ENCODE measurements around the gene MAST4. TPM values are rescaled to one million over a fixed set of nuclear protein-coding genes. Genes with fewer than 3 reads are reported as not detected.

MAST4 gene
- total and polyA plus RNA-seq, 2 experiments from 2014 or later, result 4.2 to 6.0 TPM

DNA sequence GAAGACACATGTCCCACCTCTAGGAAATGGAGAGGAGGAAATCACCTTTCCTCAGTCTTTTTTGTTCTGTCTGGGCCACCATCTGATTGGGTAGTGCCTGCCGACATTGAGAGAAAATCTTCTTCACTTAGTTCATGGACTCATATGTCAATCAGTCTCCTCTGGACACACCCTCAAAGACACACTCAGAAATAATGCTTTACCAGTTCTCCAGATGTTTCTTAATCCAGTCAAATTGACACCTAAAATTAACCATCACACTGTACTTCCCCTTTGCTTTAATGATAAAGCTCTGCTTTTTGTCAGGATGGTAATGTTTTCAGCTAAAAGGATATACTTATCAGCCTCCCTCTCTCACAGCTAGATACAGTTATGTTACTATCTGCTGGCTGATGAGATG is 333.1 kb downstream of the MAST4 start:
- H3K9me2 ChIP-seq (ENCODE audit: insufficient read depth), result no peaks in the 10 kb centered on the region; the same call in 1 of the 2 replicates
- no peaks in the 10 kb centered on the region for H3F3A ChIP-seq (ENCODE audit: insufficient read depth)
- no peak overlapping the region for H3K4me3 ChIP-seq
- H3K4me1 ChIP-seq (ENCODE audit: insufficient read depth), result peaks cover 9% of the 10 kb centered on the region
- no peak overlapping the region for H3K4me2 ChIP-seq (ENCODE audit: unreplicated experiment)
- no peak for DNase-seq
- H3K36me3 ChIP-seq (ENCODE audit: low read depth), result no peaks in the 10 kb centered on the region
- no peak overlapping the region for H2AFZ ChIP-seq
- TF ChIP-seq EZH2 (IDR thresholded peaks at IDR 0.05; ENCODE audit: insufficient read depth, poor library complexity, severe bottlenecking) (no peak), EZH2phosphoT487 (IDR thresholded peaks at IDR 0.05; ENCODE audit: insufficient read depth, low read depth) (no peak)
- H3K27me3 ChIP-seq (replicated peaks; ENCODE audit: insufficient read depth), result no peaks in the 10 kb centered on the region
- 94 to 96% methylated on average over 1 of the region's 1 CpG for WGBS, 2 experiments (ENCODE audit: low coverage in 1 of 2, low lambda C conversion rate in 2 of 2, missing lambda C conversion rate in 2 of 2)
- H3K79me2 ChIP-seq (ENCODE audit: insufficient read depth), result no peaks in the 10 kb centered on the region
- no peaks in the 10 kb centered on the region for H3K9me3 ChIP-seq (ENCODE audit: low read depth)
- in situ Hi-C loops (cut with MboI), result no loop called here
- no peak overlapping the region for H3K27ac ChIP-seq
- H4K20me1 ChIP-seq (ENCODE audit: insufficient read depth), result no peaks in the 10 kb centered on the region
- no peak overlapping the region for H3K9ac ChIP-seq

DNA sequence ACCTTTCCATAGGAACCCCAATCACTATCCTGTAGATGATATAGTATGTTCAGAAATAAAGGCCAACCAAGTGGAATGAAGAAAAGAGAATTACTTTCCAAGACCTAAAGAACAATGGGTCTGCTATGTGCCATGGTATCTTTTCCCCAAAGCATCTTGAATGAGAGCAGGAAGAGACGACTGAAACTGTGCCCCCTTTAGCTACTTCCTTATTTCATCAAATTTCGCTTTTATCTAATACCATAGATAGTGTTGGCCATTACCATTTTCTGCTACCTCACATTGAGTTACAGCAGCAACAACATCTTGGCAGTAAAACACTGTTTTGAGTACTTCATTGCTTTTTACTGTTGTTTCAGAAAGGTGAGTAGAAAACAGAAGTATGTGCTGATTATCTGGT is 333.8 kb downstream of the MAST4 start:
- H3K9ac ChIP-seq, result no peak overlapping the region
- no peaks in the 10 kb centered on the region for H3K36me3 ChIP-seq (ENCODE audit: low read depth)
- H3K4me2 ChIP-seq (ENCODE audit: unreplicated experiment), result no peak overlapping the region
- H3K9me2 ChIP-seq (ENCODE audit: insufficient read depth), result no peaks in the 10 kb centered on the region; the same call in 1 of the 2 replicates
- H3K4me3 ChIP-seq, result no peak overlapping the region
- no peak overlapping the region for H2AFZ ChIP-seq
- no peaks in the 10 kb centered on the region for H3K79me2 ChIP-seq (ENCODE audit: insufficient read depth)
- WGBS, 2 experiments (ENCODE audit: low coverage in 1 of 2, low lambda C conversion rate in 2 of 2, missing lambda C conversion rate in 2 of 2), result 72 to 82% methylated on average over 2 of the region's 2 CpGs
- in situ Hi-C loops (cut with MboI), result no loop called here
- no peaks in the 10 kb centered on the region for H4K20me1 ChIP-seq (ENCODE audit: insufficient read depth)
- TF ChIP-seq EZH2 (IDR thresholded peaks at IDR 0.05; ENCODE audit: insufficient read depth, poor library complexity, severe bottlenecking) (no peak), EZH2phosphoT487 (IDR thresholded peaks at IDR 0.05; ENCODE audit: insufficient read depth, low read depth) (no peak)
- peaks cover 9% of the 10 kb centered on the region for H3K4me1 ChIP-seq (ENCODE audit: insufficient read depth)
- H3K27ac ChIP-seq, result no peak overlapping the region
- H3K27me3 ChIP-seq (replicated peaks; ENCODE audit: insufficient read depth), result no peaks in the 10 kb centered on the region
- no peaks in the 10 kb centered on the region for H3K9me3 ChIP-seq (ENCODE audit: low read depth)
- H3F3A ChIP-seq (ENCODE audit: insufficient read depth), result no peaks in the 10 kb centered on the region
- no peak for DNase-seq

DNA sequence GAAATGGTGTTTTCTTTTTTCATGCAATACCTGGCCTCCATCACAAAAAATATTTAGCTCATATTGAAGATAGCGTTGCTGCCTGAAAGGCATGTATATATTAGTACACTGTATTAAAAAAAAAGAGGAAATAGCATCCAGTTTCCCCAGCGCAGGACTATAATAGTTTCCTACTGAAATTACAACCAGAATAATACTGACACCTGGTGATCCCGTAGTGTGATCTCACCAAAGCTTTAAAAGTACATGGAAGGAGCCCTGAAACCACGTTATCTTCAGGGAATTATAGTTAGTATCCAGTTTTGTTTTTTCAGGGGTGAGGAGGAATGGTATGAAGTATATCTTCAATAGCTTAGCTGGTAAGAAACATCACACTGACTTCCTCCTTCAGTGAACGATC is 335.5 kb downstream of the MAST4 start:
- Histone ChIP-seq H3K9me3 (ENCODE audit: low read depth) (no peaks in the 10 kb centered on the region), H3K4me3 (no peak overlapping the region), H3F3A (ENCODE audit: insufficient read depth) (no peaks in the 10 kb centered on the region), H4K20me1 (ENCODE audit: insufficient read depth) (no peaks in the 10 kb centered on the region), H2AFZ (no peak overlapping the region), H3K79me2 (ENCODE audit: insufficient read depth) (no peaks in the 10 kb centered on the region), H3K9me2 (ENCODE audit: insufficient read depth) (no peaks in the 10 kb centered on the region; the same call in 1 of the 2 replicates), H3K27me3 (replicated peaks; ENCODE audit: insufficient read depth) (no peaks in the 10 kb centered on the region), H3K4me2 (ENCODE audit: unreplicated experiment) (no peak overlapping the region), H3K36me3 (ENCODE audit: low read depth) (no peaks in the 10 kb centered on the region), H3K27ac (no peak overlapping the region), H3K4me1 (ENCODE audit: insufficient read depth) (peaks cover 9% of the 10 kb centered on the region), H3K9ac (no peak overlapping the region)
- DNase-seq, result no peak
- WGBS, 2 experiments (ENCODE audit: low coverage in 1 of 2, low lambda C conversion rate in 2 of 2, missing lambda C conversion rate in 2 of 2), result 88 to 93% methylated on average over 5 of the region's 5 CpGs
- in situ Hi-C loops (cut with MboI), result no loop called here
- no peak for TF ChIP-seq EZH2phosphoT487 (IDR thresholded peaks at IDR 0.05; ENCODE audit: insufficient read depth, low read depth)
- TF ChIP-seq EZH2 (IDR thresholded peaks at IDR 0.05; ENCODE audit: insufficient read depth, poor library complexity, severe bottlenecking), result no peak

DNA sequence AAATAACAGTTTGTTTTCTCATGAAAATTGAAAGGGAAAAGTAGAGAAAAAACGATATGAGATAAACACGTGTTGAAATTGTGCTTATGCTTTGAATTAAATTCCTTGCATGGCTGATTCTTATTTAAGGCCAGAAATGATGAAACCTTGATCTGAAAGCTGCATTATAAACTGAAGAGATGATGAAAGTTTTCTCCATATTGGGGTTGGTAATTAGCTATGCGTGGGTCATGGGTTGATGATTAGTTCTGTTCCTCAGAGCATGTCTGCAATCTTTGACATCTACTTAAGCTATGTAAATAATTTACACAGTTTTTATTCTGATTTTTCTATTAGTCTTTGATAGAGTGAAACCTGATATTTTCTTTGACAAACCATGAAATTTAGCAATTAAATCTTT is 336.3 kb downstream of the MAST4 start:
- no peaks in the 10 kb centered on the region for H3K36me3 ChIP-seq (ENCODE audit: low read depth)
- H3K4me1 ChIP-seq (ENCODE audit: insufficient read depth), result peaks cover 9% of the 10 kb centered on the region
- no peaks in the 10 kb centered on the region for H3K9me2 ChIP-seq (ENCODE audit: insufficient read depth)
- no peaks in the 10 kb centered on the region for H4K20me1 ChIP-seq (ENCODE audit: insufficient read depth)
- H3K9me3 ChIP-seq (ENCODE audit: low read depth), result no peaks in the 10 kb centered on the region
- no peaks in the 10 kb centered on the region for H3K79me2 ChIP-seq (ENCODE audit: insufficient read depth)
- WGBS, 2 experiments (ENCODE audit: low coverage in 1 of 2, low lambda C conversion rate in 2 of 2, missing lambda C conversion rate in 2 of 2), result 20% methylated on average over 3 of the region's 3 CpGs
- TF ChIP-seq EZH2 (IDR thresholded peaks at IDR 0.05; ENCODE audit: insufficient read depth, poor library complexity, severe bottlenecking), result no peak
- TF ChIP-seq EZH2phosphoT487 (IDR thresholded peaks at IDR 0.05; ENCODE audit: insufficient read depth, low read depth), result no peak
- no peaks in the 10 kb centered on the region for H3K27me3 ChIP-seq (replicated peaks; ENCODE audit: insufficient read depth)
- H3K4me3 ChIP-seq, result no peak overlapping the region
- H3K27ac ChIP-seq, result no peak overlapping the region
- no peak overlapping the region for H3K4me2 ChIP-seq (ENCODE audit: unreplicated experiment)
- H3F3A ChIP-seq (ENCODE audit: insufficient read depth), result no peaks in the 10 kb centered on the region
- in situ Hi-C loops (cut with MboI), result no loop called here
- DNase-seq, result peak; percentile 8
- H2AFZ ChIP-seq, result 0 out of 2 replicates have a peak overlapping the region, but pooled peaks have one; percentile 22
- H3K9ac ChIP-seq, result no peak overlapping the region

DNA sequence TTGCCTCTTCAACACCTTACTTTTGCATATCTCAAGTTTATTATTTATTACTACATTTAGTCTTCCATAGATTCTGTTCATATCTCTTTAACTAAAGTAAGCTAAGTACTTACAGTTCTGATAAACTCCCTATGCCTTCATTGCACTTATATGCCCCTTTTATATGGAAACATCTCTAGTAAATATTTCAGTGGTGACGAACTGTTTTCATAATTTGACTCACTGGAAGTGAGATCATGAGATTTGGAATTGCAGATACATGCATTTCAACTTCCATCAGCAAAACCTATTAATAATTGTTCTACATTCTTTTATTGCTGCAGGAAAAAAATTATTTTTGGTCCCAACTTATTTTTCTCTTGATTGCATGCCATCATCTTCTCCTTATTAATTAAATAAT is 336.9 kb downstream of the MAST4 start:
- Histone ChIP-seq H3K4me1 (ENCODE audit: insufficient read depth) (peaks cover 9% of the 10 kb centered on the region), H2AFZ (no peak overlapping the region), H3K4me2 (ENCODE audit: unreplicated experiment) (no peak overlapping the region), H4K20me1 (ENCODE audit: insufficient read depth) (no peaks in the 10 kb centered on the region), H3F3A (ENCODE audit: insufficient read depth) (no peaks in the 10 kb centered on the region), H3K36me3 (ENCODE audit: low read depth) (no peaks in the 10 kb centered on the region), H3K9me2 (ENCODE audit: insufficient read depth) (no peaks in the 10 kb centered on the region), H3K27me3 (replicated peaks; ENCODE audit: insufficient read depth) (no peaks in the 10 kb centered on the region), H3K9ac (no peak overlapping the region), H3K9me3 (ENCODE audit: low read depth) (no peaks in the 10 kb centered on the region), H3K79me2 (ENCODE audit: insufficient read depth) (no peaks in the 10 kb centered on the region), H3K27ac (no peak overlapping the region), H3K4me3 (no peak overlapping the region)
- peak; percentile 59 for DNase-seq
- TF ChIP-seq EZH2 (IDR thresholded peaks at IDR 0.05; ENCODE audit: insufficient read depth, poor library complexity, severe bottlenecking), result no peak
- TF ChIP-seq EZH2phosphoT487 (IDR thresholded peaks at IDR 0.05; ENCODE audit: insufficient read depth, low read depth), result no peak
- in situ Hi-C loops (cut with MboI), result no loop called here
- WGBS, 2 experiments (ENCODE audit: low coverage in 1 of 2, low lambda C conversion rate in 2 of 2, missing lambda C conversion rate in 2 of 2), result 66 to 67% methylated on average over 1 of the region's 1 CpG
